NCI-H82 (cell line): ENCODE results near the gene PARP9.
"Not testable (repeated sequence)": the region's sequence is repeated elsewhere in the genome, so short reads cannot be mapped to it uniquely, and the experiment has no call there.

Source experiments
- DNase-seq: peaks from one replicate; lab custom pipeline; 2025; lab: John Stamatoyannopoulos, UW

The PARP9 gene

GRCh38 chr3:122576174-122576940, 12.3 kb upstream of the PARP9 start:
- no peak for DNase-seq

GRCh38 chr3:122572940-122573412, 8.9 kb upstream of the PARP9 start:
- DNase-seq, result no peak

- no peak for DNase-seq
Observed at GRCh38 chr3:122568755-122569154, 4.7 kb upstream of the PARP9 start.

GRCh38 chr3:122568131-122568530, 4.0 kb upstream of the PARP9 start:
- DNase-seq, result not testable (repeated sequence)

GRCh38 chr3:122563717-122564025, 429 bp downstream of the PARP9 start:
- DNase-seq, result no peak

GRCh38 chr3:122562923-122563716, 980 bp downstream of the PARP9 start:
- DNase-seq, result no peak

GRCh38 chr3:122560680-122561079, 3.4 kb downstream of the PARP9 start:
- peak; percentile 77 for DNase-seq

GRCh38 chr3:122559906-122560305, 4.2 kb downstream of the PARP9 start:
- DNase-seq, result no peak

GRCh38 chr3:122558605-122559004, 5.5 kb downstream of the PARP9 start:
- no peak for DNase-seq

- DNase-seq, result no peak
Observed at GRCh38 chr3:122557356-122557755, 6.7 kb downstream of the PARP9 start.

GRCh38 chr3:122555275-122556071, 8.6 kb downstream of the PARP9 start:
- DNase-seq, result no peak

GRCh38 chr3:122553171-122553570, 10.9 kb downstream of the PARP9 start:
- no peak for DNase-seq

- DNase-seq, result no peak
Observed at GRCh38 chr3:122548619-122549018, 15.5 kb downstream of the PARP9 start.

GRCh38 chr3:122548076-122548475, 16.0 kb downstream of the PARP9 start:
- DNase-seq, result no peak

- DNase-seq, result no peak
Observed at GRCh38 chr3:122546151-122546550, 17.9 kb downstream of the PARP9 start.

GRCh38 chr3:122538956-122539490, 25.1 kb downstream of the PARP9 start:
- DNase-seq, result no peak

GRCh38 chr3:122536632-122537001, 27.5 kb downstream of the PARP9 start:
- DNase-seq, result no peak

GRCh38 chr3:122535964-122536631, 28.0 kb downstream of the PARP9 start:
- no peak for DNase-seq

- no peak for DNase-seq
Observed at GRCh38 chr3:122533931-122534334, 30.2 kb downstream of the PARP9 start.

- DNase-seq, result no peak
Observed at GRCh38 chr3:122533480-122533879, 30.6 kb downstream of the PARP9 start.

GRCh38 chr3:122530164-122530563, 33.9 kb downstream of the PARP9 start:
- DNase-seq, result no peak

GRCh38 chr3:122523317-122523716, 40.8 kb downstream of the PARP9 start:
- no peak for DNase-seq
